Left forelimb (tissue), 1 donor: Measurements from ENCODE around the gene PDE7B.
"Not testable (repeated sequence)": the region's sequence is repeated elsewhere in the genome, so short reads cannot be mapped to it uniquely, and the experiment has no call there.

Experiments used
- DNase-seq: peaks from one replicate; pipeline ENCODE4 v3.0.0-alpha.2; 2018; ENCODE audit warnings: low spot score

PDE7B gene

GRCh38 chr6:135842618-135843392, 8.7 kb upstream of the PDE7B start:
- DNase-seq = no peak

DNA sequence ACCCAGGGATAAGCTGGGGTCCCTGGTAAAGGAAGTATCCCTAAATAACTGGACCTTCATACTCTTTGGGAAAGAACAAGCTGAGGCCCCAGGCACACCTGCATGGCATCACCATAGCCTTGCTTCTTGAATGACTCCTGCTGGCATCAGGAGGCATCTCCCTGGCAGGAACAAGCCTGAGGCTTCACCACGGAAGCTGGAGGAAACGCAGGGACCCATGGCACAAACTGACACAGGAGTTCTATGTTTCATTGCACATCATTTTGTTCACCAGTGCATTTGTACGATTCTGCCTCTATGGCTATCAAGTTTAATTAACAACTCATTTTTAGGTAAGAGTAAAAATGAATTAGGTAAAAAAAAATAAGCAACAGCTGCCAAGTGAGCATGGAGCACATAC, 619 bp upstream of the PDE7B start:
- DNase-seq = no peak

DNA sequence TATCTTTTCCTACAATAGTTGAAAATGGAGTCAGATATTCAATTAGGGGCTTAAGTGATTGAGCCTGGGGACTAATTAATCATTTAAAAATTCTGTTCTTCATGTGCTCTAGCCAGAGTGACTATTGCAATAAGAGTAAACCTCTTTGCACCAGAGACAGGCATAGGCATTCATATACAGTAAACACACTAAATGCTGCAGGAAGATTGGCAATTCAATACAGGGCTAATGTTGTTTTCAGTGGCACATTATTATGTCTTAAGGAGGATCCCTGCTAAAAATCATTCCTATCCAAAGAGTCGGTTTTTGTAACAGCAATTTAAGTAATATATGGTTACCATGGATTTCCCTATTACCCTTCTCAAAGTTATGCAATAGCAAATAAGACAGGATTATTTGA, 1.2 kb downstream of the PDE7B start:
- no peak for DNase-seq

DNA sequence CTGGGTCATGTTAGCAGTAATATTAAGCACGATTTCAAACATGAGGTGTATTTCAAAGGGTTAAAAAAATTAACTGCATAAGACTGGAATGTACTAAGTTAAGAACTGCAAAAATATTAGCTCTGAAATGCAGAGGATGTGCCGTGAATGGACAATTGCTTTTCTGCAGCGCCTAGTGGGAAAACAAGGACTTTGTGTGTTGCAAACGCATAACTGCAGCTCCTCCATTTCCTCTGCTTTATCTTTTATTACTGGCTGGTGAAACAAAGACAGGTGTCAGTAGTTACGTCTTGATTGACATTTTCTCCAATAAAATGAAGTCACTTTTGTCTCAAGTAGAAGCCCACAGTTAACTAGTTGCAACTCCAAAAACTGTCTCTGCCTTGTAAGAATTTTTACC, 1.7 kb downstream of the PDE7B start:
- no peak for DNase-seq

GRCh38 chr6:135853986-135854385, 2.5 kb downstream of the PDE7B start:
- DNase-seq = no peak

GRCh38 chr6:135854799-135855198, 3.3 kb downstream of the PDE7B start:
- no peak for DNase-seq

DNA sequence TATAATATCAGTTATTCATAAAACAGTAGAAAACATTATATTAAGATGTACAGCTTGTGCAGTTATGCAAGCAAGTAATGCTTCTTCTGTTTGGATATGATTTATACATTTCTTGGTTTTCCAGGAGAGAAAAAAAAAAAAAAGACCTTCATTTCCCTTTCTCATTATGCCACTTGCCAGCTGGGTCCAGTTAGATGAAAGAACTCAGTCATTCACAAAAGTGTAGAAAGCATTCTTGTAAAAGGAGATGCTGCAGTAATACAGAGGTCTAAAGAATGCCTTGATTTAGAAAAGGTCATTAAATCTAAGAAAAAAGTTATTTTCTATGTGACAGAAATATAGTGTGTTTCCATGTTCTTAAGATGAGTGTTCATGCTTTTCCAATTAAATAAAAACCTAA, 7.4 kb downstream of the PDE7B start:
- no peak for DNase-seq

DNA sequence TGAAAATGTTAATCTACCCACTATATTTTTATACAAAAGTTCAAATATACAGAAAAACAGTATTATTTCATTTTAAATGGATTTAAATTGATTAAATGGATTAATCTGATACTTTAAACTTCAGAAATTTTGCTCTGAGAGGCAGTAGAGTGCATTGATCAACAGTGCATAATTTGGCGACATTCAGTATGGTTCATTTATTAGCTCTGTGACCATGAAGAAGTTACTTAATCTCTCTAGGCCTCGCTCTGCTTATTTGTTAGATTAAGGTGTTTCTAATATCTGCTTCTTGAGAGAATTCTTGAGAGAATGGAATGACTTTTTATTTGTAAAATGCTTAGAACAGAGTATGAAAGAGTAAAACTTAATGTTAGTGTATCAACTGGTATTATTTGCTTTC, 8.9 kb downstream of the PDE7B start:
- DNase-seq = no peak

DNA sequence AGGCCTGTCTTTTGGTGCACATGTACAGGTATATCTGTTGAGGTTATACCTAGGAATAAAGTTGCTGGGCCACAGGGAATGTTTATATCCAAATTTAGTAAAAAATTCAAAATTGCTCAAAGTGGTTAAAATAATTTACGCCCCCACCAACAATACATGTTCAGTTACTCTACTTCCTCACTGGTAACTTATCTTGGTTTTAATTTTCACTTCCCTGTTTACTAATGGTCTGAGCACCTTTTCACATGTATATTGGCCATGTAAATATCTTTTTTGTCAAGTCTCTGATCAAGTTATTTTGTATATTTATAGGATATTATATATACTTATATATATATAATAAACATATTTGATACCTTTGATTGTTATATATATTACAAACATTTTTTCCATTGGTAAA, 9.7 kb downstream of the PDE7B start:
- no peak for DNase-seq

DNA sequence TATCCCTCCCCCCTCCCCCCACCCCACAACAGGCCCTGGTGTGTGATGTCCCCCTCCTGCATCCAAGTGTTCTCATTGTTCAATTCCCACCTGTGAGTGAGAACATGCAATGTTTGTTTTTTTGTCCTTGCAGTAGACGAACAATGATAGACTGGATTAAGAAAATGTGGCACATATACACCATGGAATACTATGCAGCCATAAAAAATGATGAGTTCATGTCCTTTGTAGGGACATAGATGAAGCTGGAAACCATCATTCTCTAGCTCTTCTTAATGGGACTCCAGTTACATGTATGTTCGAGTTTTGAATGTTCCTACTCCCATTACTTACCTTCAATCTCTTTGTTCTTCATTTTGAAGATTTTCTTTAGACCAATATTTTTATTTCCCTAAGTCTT, 13.4 kb downstream of the PDE7B start:
- not testable (repeated sequence) for DNase-seq

DNA sequence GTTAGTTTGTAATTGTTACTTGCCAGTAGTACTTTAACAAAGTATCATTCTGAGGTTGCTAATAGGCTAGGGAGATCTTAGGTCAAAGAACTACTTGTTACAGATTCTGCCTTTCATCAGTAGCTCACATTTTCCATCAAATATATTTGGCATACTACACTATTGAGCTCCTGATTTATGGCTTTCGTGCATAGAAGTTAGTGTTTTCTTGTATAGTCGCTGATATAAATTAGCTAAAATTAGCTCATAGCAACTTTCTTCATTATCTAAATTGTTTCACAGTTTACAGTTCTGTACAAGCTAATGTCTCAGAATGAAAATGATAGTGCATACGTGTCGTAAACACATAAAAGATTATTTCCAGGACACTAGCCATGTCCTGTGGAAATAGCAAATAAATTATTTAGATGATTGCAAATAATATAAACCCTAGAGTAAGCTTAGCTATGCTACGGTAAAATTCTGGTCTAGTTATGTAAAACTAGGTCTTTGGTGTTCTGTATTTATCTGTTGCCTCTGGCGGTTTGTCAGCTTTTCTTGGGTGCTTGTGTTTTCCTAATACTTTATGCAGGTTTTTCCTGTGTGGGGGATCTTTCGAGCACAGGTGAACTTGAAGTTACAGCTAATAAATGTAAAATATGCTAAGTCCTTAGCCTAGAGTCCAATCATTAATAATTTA, 15.1 kb downstream of the PDE7B start:
- DNase-seq = no peak

DNA sequence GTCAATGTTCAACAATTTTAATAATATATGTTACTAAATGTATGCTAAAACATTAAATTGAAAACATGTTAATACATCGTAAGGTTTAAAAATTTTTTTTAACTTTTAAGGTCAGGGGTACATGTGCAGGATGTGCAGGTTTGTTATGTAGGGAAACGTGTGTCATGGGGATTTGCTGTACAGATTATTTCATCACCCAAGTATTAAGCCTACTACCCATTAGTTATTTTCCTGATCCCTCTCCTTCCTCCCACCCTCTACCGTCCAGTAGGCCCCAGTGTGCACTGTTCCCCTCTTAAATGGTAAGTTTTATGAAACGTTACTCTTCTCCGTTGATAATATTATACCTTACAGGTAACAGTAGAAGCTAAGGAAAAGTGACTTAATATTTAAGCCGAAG, 15.8 kb downstream of the PDE7B start:
- DNase-seq = no peak

GRCh38 chr6:135869857-135870256, 18.4 kb downstream of the PDE7B start:
- no peak for DNase-seq

GRCh38 chr6:135870722-135871121, 19.2 kb downstream of the PDE7B start:
- DNase-seq = no peak

DNA sequence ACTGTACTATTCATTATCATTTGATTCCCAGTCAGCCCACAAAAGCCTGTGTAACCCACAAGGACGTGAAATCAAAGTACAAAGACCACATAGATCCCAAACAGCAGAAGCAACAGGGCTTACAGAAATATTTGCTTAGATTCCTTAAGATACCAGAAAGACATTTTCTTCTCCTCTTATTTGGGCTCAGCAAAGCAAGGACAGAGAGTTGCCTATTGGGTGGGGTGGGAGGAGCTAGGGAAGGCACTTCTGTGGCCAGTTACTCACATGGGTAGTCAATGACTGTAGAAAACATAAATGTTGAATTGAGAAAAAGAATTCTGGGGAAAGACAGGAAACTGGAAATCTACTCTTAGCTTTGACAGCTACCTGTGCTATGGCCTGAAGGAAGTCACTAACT, 19.8 kb downstream of the PDE7B start:
- no peak for DNase-seq

- no peak for DNase-seq
Observed at GRCh38 chr6:135871878-135872277, 20.4 kb downstream of the PDE7B start.

DNA sequence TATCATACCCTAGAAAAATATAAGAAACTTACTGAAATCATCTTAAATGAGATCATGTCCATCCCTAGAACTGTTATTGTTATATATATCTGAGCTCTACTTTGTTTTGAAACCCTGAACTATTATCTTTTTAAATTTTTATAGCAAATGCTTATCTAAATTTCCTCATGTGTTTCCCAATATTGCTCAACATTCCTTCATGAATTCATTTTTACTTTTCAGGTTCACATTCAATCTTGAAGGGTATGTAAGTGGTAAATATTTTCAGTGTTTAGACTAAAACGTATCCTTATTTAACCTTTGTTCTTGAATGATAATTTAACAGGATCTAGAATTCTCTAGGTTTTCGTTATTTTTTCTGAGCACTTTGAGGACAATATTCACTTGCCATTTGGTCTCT, 23.9 kb downstream of the PDE7B start:
- DNase-seq = no peak

GRCh38 chr6:135876058-135876457, 24.6 kb downstream of the PDE7B start:
- DNase-seq = no peak

- DNase-seq = no peak
Observed at GRCh38 chr6:135877666-135878065, 26.2 kb downstream of the PDE7B start.

DNA sequence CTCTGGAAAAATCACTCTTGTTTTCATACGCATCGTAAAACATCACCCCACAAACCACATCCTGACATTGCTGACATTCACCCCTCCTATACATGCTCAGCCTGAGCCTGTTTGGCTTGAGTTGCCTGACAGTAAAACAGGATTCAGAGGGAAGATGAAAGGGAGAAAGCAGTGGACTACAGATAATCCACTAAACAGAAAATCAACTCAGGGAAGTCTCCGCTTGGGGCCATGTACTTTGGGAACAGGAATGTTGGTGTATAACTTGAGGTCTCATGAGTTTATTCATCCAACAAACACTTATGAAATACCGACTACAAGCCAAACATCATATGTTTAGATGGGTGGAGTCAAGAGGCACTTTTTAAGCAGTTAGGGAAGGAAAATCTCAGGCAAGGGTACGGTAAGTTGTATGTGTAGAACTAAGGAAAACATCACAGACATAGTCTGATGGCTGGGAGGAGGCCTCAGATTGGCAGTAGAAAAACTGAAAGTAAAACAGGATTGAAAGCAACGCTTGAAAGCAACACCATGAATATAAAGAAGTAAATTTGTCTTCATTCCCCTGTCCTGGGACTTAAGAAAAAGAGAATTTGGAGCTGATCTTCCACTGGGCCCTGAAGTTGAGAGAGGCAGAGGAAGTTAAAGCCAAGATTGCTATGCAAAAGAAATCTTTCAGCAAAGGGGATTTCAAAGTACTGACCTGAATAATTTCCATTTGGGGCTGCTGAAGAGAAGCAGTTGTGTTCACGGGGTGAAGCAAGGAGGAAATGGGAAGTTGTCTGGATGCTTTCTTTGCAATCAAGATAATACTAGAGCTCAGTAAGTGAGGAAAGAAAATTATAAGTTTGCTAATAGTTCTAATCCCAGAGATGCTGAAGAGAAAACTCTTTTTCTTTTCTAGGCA, 28.8 kb downstream of the PDE7B start:
- DNase-seq = no peak

- no peak for DNase-seq
Observed at GRCh38 chr6:135883045-135883444, 31.5 kb downstream of the PDE7B start.

DNA sequence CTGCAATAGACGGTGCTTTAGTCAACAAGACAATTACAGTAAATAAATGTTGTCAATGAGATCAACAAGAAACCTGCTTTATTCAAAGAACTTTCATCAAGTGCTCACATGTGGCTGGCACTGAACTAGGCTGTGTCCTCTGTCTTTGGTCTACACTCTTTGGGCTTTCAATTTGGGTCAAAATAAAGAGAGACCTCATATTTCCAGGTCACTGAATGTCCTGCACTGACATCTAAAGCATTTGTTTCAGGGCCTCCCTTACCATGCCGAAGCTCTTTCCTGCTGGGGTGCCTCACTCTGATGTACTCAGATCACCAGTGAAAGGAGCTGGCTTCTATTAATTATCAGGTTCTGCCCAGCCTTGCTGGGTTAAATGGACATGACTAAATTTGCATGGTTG, 32.0 kb downstream of the PDE7B start:
- no peak for DNase-seq

DNA sequence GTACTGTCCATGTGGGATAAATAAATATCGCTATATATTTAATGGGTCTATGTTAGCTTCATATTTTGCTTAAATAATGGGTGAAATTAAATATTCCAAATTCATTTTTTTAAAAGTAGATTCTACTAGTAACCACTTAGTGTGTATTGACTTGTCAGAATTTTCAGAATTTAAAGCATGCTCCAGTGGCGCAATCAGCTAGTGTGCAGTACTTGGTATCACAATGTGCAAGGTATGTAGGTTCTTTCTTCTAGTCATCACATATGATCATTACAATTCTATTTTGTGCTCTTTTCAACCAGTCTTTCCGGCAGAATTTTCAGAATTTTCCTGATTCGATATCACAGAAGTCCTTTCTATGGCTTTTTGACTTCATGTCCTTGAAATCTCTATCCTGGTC, 32.6 kb downstream of the PDE7B start:
- no peak for DNase-seq
